ENCODE measurements around the gene HERC4. TPM values are rescaled to one million over a fixed set of nuclear protein-coding genes. Genes with fewer than 3 reads are reported as not detected.

HERC4 gene
- total and polyA plus RNA-seq, 2 donors (not counting 3 experiments of a cell fraction or from before 2014, with no cell fraction given): 10.6 to 73.7 TPM

DNA sequence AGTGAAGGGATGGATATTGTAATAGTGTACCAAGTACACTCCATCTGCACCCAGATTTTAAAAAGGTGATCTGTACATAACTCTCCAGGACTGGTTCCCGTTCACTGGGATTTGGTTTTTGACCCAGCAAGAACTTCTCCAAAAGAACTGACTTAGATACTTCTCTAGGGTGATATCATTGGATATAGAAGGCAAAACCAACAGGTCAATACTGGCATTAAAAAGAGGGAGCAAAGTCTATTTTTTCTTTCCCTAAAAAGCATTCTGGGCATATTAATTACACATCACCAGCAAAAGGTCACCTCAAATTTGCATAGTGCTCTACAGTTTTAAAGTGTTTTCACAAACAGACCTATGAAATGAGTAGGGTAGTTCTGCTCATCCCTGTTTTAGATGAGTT lies 37.8 kb upstream of the HERC4 start:
- BruUV-seq (replicated peaks): no TSS peak
- no peak overlapping the region for H3K27ac ChIP-seq (ENCODE audit: insufficient read depth, low read depth, low read length)
- CTCF ChIA-PET: interaction anchor here (0.9 kb wide), 1 partner anchor 43 kb away, joined by 4 read pairs; no protein-coding TSS in a partner anchor

DNA sequence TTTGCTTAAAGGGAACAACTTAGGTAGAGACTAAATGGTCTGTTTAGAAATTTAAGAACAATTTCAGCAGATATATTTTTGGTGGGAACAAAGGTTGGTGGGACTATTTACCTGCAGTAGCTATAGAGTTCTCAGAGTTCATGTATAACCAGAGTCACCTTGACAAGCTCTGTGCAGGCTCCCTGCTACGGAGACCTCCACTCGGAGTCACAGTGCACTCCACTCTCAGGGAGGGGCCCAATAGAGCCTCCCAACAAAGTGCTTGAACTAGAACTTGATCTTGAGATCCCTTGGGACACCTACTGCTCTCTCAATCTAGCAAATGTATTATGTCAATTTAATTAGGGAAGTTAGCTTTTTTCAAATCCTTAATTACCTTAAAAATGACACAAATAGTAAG lies 36.5 kb upstream of the HERC4 start:
- FAIRE-seq: no peak
- no peaks in the 10 kb centered on the region for H3K9me1 ChIP-seq (replicated peaks; ENCODE audit: control insufficient read depth, extremely low read depth, insufficient read depth, low read length)
- H3K9me3 ChIP-seq (replicated peaks; ENCODE audit: control insufficient read depth, insufficient read depth, low read length): no peaks in the 10 kb centered on the region
- no peak overlapping the region for H3K9ac ChIP-seq (replicated peaks; ENCODE audit: extremely low read depth, insufficient read depth, low read length)
- no TSS peak for BruUV-seq (replicated peaks)
- TF ChIP-seq MYC (IDR thresholded peaks at IDR 0.05; ENCODE audit: low read depth, low read length) (no peak), FOS (IDR thresholded peaks at IDR 0.05; ENCODE audit: borderline replicate concordance, insufficient read depth, low read length) (no peak), EZH2 (IDR thresholded peaks at IDR 0.05; ENCODE audit: borderline replicate concordance, low read depth, low read length, severe bottlenecking) (no peak), POLR2AphosphoS5 (IDR thresholded peaks at IDR 0.05; ENCODE audit: insufficient read depth, low read depth, low read length) (no peak)
- DNase-seq (ENCODE audit: low read depth, low spot score): no peak
- ChIA-PET CTCF (interaction anchor here (1.3 kb wide), 1 partner anchor 9 kb away, joined by 3 read pairs; no protein-coding TSS in a partner anchor), POLR2A (no interaction called here)
- H3K36me3 ChIP-seq (ENCODE audit: control insufficient read depth in 2 of 2, extremely low read depth in 1 of 2, insufficient read depth in 2 of 2, low read length in 2 of 2): no peaks in the 10 kb centered on the region
- no peak overlapping the region for H2AFZ ChIP-seq (ENCODE audit: low read depth, low read length)
- no peak overlapping the region for H3K4me2 ChIP-seq (ENCODE audit: insufficient read depth, low read length)
- H3K27me3 ChIP-seq (ENCODE audit: control insufficient read depth in 2 of 2, insufficient read depth in 2 of 2, low read length in 2 of 2): no peaks in the 10 kb centered on the region
- H3K79me2 ChIP-seq (ENCODE audit: control insufficient read depth, insufficient read depth, low read length): no peaks in the 10 kb centered on the region
- intact Hi-C loops (cut with micrococcal nuclease): no loop called here
- H4K20me1 ChIP-seq (replicated peaks; ENCODE audit: control insufficient read depth, extremely low read depth, insufficient read depth, low read length): no peaks in the 10 kb centered on the region
- no peaks in the 10 kb centered on the region for H3K4me1 ChIP-seq (ENCODE audit: control insufficient read depth, extremely low read depth, insufficient read depth, low read length)
- no peak overlapping the region for H3K27ac ChIP-seq (ENCODE audit: insufficient read depth, low read depth, low read length)
- H3K4me3 ChIP-seq (replicated peaks in 1 of 3; ENCODE audit: insufficient read depth in 1 of 3, low read depth in 1 of 3, low read length in 3 of 3): no peak overlapping the region
- dilution Hi-C loops (cut with MboI; ENCODE audit: extremely low pct_ligation_motif_present, low sequenced_read_pairs): no loop called here

More for the DNA sequence above, 37.8 kb upstream of the HERC4 start:
- intact Hi-C loops (cut with micrococcal nuclease) (no loop called here), dilution Hi-C loops (cut with MboI; ENCODE audit: extremely low pct_ligation_motif_present, low sequenced_read_pairs) (no loop called here)
- no peak overlapping the region for H3K4me3 ChIP-seq (replicated peaks in 1 of 3; ENCODE audit: insufficient read depth in 1 of 3, low read depth in 1 of 3, low read length in 3 of 3)
- POLR2A ChIA-PET: no interaction called here
- no peaks in the 10 kb centered on the region for H3K9me1 ChIP-seq (replicated peaks; ENCODE audit: control insufficient read depth, extremely low read depth, insufficient read depth, low read length)
- no peaks in the 10 kb centered on the region for H3K79me2 ChIP-seq (ENCODE audit: control insufficient read depth, insufficient read depth, low read length)
- no peaks in the 10 kb centered on the region for H3K36me3 ChIP-seq (ENCODE audit: control insufficient read depth in 2 of 2, extremely low read depth in 1 of 2, insufficient read depth in 2 of 2, low read length in 2 of 2)
- TF ChIP-seq FOS (IDR thresholded peaks at IDR 0.05; ENCODE audit: borderline replicate concordance, insufficient read depth, low read length) (no peak), CTCF (IDR thresholded peaks at IDR 0.05; ENCODE audit: extremely low read depth in 1 of 2, insufficient read depth in 1 of 2, low read depth in 1 of 2, low read length in 2 of 2) (no peak), MYC (IDR thresholded peaks at IDR 0.05; ENCODE audit: low read depth, low read length) (no peak)
- H2AFZ ChIP-seq (ENCODE audit: low read depth, low read length): no peak overlapping the region
- H3K9me3 ChIP-seq (replicated peaks; ENCODE audit: control insufficient read depth, insufficient read depth, low read length): no peaks in the 10 kb centered on the region
- no peak overlapping the region for H3K4me2 ChIP-seq (ENCODE audit: insufficient read depth, low read length)
- no peak overlapping the region for H3K9ac ChIP-seq (replicated peaks; ENCODE audit: extremely low read depth, insufficient read depth, low read length)
- H4K20me1 ChIP-seq (replicated peaks; ENCODE audit: control insufficient read depth, extremely low read depth, insufficient read depth, low read length): no peaks in the 10 kb centered on the region
- no peak for FAIRE-seq
- no peaks in the 10 kb centered on the region for H3K4me1 ChIP-seq (ENCODE audit: control insufficient read depth, extremely low read depth, insufficient read depth, low read length)
- no peak for DNase-seq (ENCODE audit: low read depth, low spot score)
- no peaks in the 10 kb centered on the region for H3K27me3 ChIP-seq (ENCODE audit: control insufficient read depth in 2 of 2, insufficient read depth in 2 of 2, low read length in 2 of 2)

Data from endothelial cell of umbilical vein (primary cell).